HEK293 (cell line): ENCODE measurements around the gene CADM1.

ENCODE experiments used
- BCL6B ChIP-seq: fragments of 450-650 bp; formaldehyde crosslinking; IDR thresholded peaks from 2 replicates; pipeline ENCODE4 v1.5.1; 2017; ENCODE audit warnings: missing biosample characterization, missing genetic modification characterization
- KLF10 ChIP-seq: fragments of 450-650 bp; IDR thresholded peaks from 2 replicates; pipeline ENCODE4 v1.5.1; 2018; ENCODE audit warnings: missing biosample characterization, mild to moderate bottlenecking, missing genetic modification characterization
- KLF8 ChIP-seq: fragments of 450-650 bp; formaldehyde crosslinking; IDR thresholded peaks from 2 replicates; pipeline ENCODE4 v1.5.1; 2016; ENCODE audit warnings: missing biosample characterization, missing genetic modification characterization
- OSR2 ChIP-seq: fragments of 450-650 bp; formaldehyde crosslinking; IDR thresholded peaks from 2 replicates; pipeline ENCODE4 v1.5.1; 2016; ENCODE audit warnings: missing biosample characterization, missing genetic modification characterization
- PRDM10 ChIP-seq: fragments of 450-650 bp; formaldehyde crosslinking; IDR thresholded peaks from 2 replicates; pipeline ENCODE4 v1.5.1; 2016; ENCODE audit warnings: missing biosample characterization, missing genetic modification characterization
- SP7 ChIP-seq: fragments of 450-650 bp; formaldehyde crosslinking; IDR thresholded peaks from 2 replicates; pipeline ENCODE4 v1.5.1; 2016; ENCODE audit warnings: missing biosample characterization, missing genetic modification characterization
- TCF7L2 ChIP-seq: IDR thresholded peaks from 2 replicates; pipeline ENCODE4 v1.6.1; 2011; ENCODE audit warnings: low read depth, mild to moderate bottlenecking, inconsistent platforms, low read length, moderate library complexity, borderline replicate concordance
- TRIM28 ChIP-seq: IDR thresholded peaks from 2 replicates; pipeline ENCODE4 v1.6.1; 2011; ENCODE audit warnings: low read length, control low read depth, borderline replicate concordance
- WT1 ChIP-seq: fragments of 450-650 bp; formaldehyde crosslinking; IDR thresholded peaks from 2 replicates; pipeline ENCODE4 v1.5.1; 2016; ENCODE audit warnings: missing biosample characterization, missing genetic modification characterization
- YY1 ChIP-seq: fragments of 450-650 bp; formaldehyde crosslinking; IDR thresholded peaks from 2 replicates; pipeline ENCODE4 v1.5.1; 2018; ENCODE audit warnings: missing biosample characterization, missing genetic modification characterization
- ZBTB8A ChIP-seq: fragments of 450-650 bp; formaldehyde crosslinking; IDR thresholded peaks from 2 replicates; pipeline ENCODE4 v1.5.1; 2016; ENCODE audit warnings: missing biosample characterization, missing genetic modification characterization
- ZFP37 ChIP-seq: fragments of 450-650 bp; formaldehyde crosslinking; IDR thresholded peaks from 2 replicates; pipeline ENCODE4 v1.5.1; 2016; ENCODE audit warnings: missing biosample characterization, missing genetic modification characterization
- ZNF140 ChIP-seq: fragments of 450-650 bp; formaldehyde crosslinking; IDR thresholded peaks from 2 replicates; pipeline ENCODE4 v1.5.1; 2016; ENCODE audit warnings: missing biosample characterization, missing genetic modification characterization
- ZNF146 ChIP-seq: fragments of 450-650 bp; formaldehyde crosslinking; IDR thresholded peaks from 2 replicates; pipeline ENCODE4 v1.5.1; 2016; ENCODE audit warnings: missing biosample characterization, missing genetic modification characterization
- ZNF24 ChIP-seq: fragments of 450-650 bp; formaldehyde crosslinking; IDR thresholded peaks from 2 replicates; pipeline ENCODE4 v1.5.1; 2016; ENCODE audit warnings: missing biosample characterization, missing genetic modification characterization
- ZNF391 ChIP-seq: fragments of 450-650 bp; formaldehyde crosslinking; IDR thresholded peaks from 2 replicates; pipeline ENCODE4 v1.5.1; 2016; ENCODE audit warnings: low read depth, missing biosample characterization, missing genetic modification characterization, borderline replicate concordance
- ZNF449 ChIP-seq: fragments of 450-650 bp; formaldehyde crosslinking; IDR thresholded peaks from 2 replicates; pipeline ENCODE4 v1.5.1; 2017; ENCODE audit warnings: missing biosample characterization, mild to moderate bottlenecking, missing genetic modification characterization, moderate library complexity
- ZNF561 ChIP-seq: fragments of 450-650 bp; IDR thresholded peaks from 2 replicates; pipeline ENCODE4 v1.5.1; 2018; ENCODE audit warnings: missing biosample characterization, missing genetic modification characterization, borderline replicate concordance
- ZNF621 ChIP-seq: fragments of 450-650 bp; formaldehyde crosslinking; IDR thresholded peaks from 2 replicates; pipeline ENCODE4 v1.5.1; 2017; ENCODE audit warnings: missing biosample characterization, missing genetic modification characterization
- ZNF707 ChIP-seq: fragments of 450-650 bp; formaldehyde crosslinking; IDR thresholded peaks from 2 replicates; pipeline ENCODE4 v1.5.1; 2016; ENCODE audit warnings: missing biosample characterization, missing genetic modification characterization
- ZNF791 ChIP-seq: fragments of 450-650 bp; formaldehyde crosslinking; IDR thresholded peaks from 2 replicates; pipeline ENCODE4 v1.5.1; 2016; ENCODE audit warnings: missing biosample characterization, missing genetic modification characterization
- ZXDB ChIP-seq: fragments of 450-650 bp; formaldehyde crosslinking; IDR thresholded peaks from 2 replicates; pipeline ENCODE4 v1.5.1; 2016; ENCODE audit warnings: missing biosample characterization, missing genetic modification characterization
- TF ChIP-seq, protein P1 (sequence below): fragments of 450-650 bp; formaldehyde crosslinking; IDR thresholded peaks from 2 replicates; pipeline ENCODE4 v1.5.1; 2017; ENCODE audit warnings: missing biosample characterization, missing genetic modification characterization
- TF ChIP-seq, protein P2 (sequence below): fragments of 450-650 bp; IDR thresholded peaks from 2 replicates; pipeline ENCODE4 v1.5.1; 2018; ENCODE audit warnings: missing biosample characterization, missing genetic modification characterization
- TF ChIP-seq, protein P3 (sequence below): fragments of 450-650 bp; formaldehyde crosslinking; IDR thresholded peaks from 2 replicates; pipeline ENCODE4 v1.5.1; 2016; ENCODE audit warnings: missing biosample characterization, missing genetic modification characterization
- TF ChIP-seq, protein P4 (sequence below): fragments of 450-650 bp; formaldehyde crosslinking; IDR thresholded peaks from 2 replicates; pipeline ENCODE4 v1.5.1; 2016; ENCODE audit warnings: missing biosample characterization, missing genetic modification characterization

The CADM1 gene

GRCh38 chr11:115409691-115410220 is 94.5 kb downstream of the CADM1 start (continued):
- TF ChIP-seq ZNF561 (0 out of 2 replicates have a peak, but pooled peaks have one; percentile 44), ZNF146 (tag by site-specific recombination) (no peak), TRIM28 (peak; percentile 81), ZNF391 (tag by site-specific recombination) (no peak), PRDM10 (tag by site-specific recombination) (peak; percentile 88), ZXDB (tag by site-specific recombination) (0 out of 2 replicates have a peak, but pooled peaks have one; percentile 44), SP7 (tag by site-specific recombination) (peak; percentile 51; the same call in 1 of the 2 replicates), BCL6B (tag by site-specific recombination) (no peak), KLF8 (tag by site-specific recombination) (no peak), YY1 (no peak), WT1 (peak; percentile 73), KLF10 (0 out of 2 replicates have a peak, but pooled peaks have one; percentile 20), ZNF449 (tag by site-specific recombination) (no peak), ZFP37 (tag by site-specific recombination) (no peak), OSR2 (peak; percentile 92), ZNF140 (tag by site-specific recombination) (no peak), ZNF707 (tag by site-specific recombination) (no peak), ZBTB8A (tag by site-specific recombination) (peak; percentile 40; the same call in 1 of the 2 replicates), ZNF621 (tag by site-specific recombination) (no peak), ZNF791 (tag by site-specific recombination) (no peak), TCF7L2 (peak; percentile 26; the same call in 1 of the 2 replicates), ZNF24 (tag by site-specific recombination) (0 out of 2 replicates have a peak, but pooled peaks have one; percentile 28)
- TF ChIP-seq, protein P1, sequence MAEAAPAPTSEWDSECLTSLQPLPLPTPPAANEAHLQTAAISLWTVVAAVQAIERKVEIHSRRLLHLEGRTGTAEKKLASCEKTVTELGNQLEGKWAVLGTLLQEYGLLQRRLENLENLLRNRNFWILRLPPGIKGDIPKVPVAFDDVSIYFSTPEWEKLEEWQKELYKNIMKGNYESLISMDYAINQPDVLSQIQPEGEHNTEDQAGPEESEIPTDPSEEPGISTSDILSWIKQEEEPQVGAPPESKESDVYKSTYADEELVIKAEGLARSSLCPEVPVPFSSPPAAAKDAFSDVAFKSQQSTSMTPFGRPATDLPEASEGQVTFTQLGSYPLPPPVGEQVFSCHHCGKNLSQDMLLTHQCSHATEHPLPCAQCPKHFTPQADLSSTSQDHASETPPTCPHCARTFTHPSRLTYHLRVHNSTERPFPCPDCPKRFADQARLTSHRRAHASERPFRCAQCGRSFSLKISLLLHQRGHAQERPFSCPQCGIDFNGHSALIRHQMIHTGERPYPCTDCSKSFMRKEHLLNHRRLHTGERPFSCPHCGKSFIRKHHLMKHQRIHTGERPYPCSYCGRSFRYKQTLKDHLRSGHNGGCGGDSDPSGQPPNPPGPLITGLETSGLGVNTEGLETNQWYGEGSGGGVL (tag by site-specific recombination) = no peak
- TF ChIP-seq, protein P2, sequence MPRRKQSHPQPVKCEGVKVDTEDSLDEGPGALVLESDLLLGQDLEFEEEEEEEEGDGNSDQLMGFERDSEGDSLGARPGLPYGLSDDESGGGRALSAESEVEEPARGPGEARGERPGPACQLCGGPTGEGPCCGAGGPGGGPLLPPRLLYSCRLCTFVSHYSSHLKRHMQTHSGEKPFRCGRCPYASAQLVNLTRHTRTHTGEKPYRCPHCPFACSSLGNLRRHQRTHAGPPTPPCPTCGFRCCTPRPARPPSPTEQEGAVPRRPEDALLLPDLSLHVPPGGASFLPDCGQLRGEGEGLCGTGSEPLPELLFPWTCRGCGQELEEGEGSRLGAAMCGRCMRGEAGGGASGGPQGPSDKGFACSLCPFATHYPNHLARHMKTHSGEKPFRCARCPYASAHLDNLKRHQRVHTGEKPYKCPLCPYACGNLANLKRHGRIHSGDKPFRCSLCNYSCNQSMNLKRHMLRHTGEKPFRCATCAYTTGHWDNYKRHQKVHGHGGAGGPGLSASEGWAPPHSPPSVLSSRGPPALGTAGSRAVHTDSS (tag by site-specific recombination) = no peak
- TF ChIP-seq, protein P3, sequence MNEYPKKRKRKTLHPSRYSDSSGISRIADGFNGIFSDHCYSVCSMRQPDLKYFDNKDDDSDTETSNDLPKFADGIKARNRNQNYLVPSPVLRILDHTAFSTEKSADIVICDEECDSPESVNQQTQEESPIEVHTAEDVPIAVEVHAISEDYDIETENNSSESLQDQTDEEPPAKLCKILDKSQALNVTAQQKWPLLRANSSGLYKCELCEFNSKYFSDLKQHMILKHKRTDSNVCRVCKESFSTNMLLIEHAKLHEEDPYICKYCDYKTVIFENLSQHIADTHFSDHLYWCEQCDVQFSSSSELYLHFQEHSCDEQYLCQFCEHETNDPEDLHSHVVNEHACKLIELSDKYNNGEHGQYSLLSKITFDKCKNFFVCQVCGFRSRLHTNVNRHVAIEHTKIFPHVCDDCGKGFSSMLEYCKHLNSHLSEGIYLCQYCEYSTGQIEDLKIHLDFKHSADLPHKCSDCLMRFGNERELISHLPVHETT = no peak
- TF ChIP-seq, protein P4, sequence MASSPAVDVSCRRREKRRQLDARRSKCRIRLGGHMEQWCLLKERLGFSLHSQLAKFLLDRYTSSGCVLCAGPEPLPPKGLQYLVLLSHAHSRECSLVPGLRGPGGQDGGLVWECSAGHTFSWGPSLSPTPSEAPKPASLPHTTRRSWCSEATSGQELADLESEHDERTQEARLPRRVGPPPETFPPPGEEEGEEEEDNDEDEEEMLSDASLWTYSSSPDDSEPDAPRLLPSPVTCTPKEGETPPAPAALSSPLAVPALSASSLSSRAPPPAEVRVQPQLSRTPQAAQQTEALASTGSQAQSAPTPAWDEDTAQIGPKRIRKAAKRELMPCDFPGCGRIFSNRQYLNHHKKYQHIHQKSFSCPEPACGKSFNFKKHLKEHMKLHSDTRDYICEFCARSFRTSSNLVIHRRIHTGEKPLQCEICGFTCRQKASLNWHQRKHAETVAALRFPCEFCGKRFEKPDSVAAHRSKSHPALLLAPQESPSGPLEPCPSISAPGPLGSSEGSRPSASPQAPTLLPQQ = peak; percentile 86
